Measurements from ENCODE around the gene DHX36.

DHX36 gene

DNA sequence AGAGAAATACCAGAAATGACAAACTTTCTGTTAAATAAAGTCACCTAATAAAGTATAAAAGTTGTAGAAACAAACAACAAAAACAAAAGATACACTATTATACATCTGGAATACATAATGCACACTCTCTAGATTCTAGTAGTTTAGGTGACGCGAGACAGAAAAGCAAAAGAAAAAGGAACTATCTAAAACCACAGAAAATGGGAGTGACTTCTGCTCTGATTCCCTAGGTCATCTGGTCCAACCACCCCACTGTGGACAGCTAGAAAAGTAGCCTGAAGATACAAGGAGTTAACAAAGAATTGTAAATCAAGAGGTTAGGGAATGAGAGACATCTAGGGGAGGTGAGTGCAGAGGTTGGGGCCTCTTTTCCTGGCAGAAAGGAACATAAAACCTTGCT, 39.1 kb downstream of the DHX36 start:
- DNase-seq = no peak

DNA sequence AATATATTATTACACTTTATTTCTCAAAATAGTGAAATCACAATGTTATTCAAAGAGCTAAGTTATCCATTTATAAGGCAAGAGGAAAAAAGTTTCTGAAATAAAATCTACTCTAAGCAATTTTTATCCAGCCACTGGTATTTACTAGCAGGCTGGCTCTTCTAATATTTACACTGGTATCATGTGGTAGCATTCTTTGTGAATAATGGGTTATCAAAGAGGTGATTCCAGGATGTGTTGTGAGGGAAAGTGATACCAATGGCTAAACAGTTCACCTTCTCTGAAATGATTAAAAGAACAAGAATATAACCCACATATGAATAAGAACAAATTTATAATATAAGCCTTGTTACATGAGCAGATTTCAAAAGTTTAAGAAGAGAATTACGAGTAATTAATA, 44.1 kb downstream of the DHX36 start:
- DNase-seq = no peak

GRCh38 chr3:154275965-154276364, 48.3 kb downstream of the DHX36 start:
- DNase-seq = no peak

DNA sequence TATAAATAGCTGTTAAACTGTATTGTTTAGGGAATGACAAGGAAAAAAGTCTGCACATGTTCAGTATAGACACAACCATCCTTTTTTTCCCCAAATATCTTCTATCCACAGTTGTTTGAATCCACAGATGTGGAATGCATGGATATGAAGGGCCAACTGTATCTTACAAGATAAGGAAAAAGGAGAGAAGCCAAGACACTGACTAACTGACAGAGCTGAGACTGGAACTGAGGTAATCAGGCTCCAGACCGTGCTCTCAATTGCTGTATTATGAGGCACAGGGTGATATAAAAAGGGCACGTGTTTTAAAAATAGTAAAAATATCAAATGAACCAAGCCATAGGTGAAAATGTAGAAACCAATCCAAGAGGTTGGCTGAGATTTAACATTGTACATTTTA, 49.0 kb downstream of the DHX36 start:
- DNase-seq = no peak

GRCh38 chr3:154274348-154274747, 49.9 kb downstream of the DHX36 start:
- DNase-seq = no peak

DNA sequence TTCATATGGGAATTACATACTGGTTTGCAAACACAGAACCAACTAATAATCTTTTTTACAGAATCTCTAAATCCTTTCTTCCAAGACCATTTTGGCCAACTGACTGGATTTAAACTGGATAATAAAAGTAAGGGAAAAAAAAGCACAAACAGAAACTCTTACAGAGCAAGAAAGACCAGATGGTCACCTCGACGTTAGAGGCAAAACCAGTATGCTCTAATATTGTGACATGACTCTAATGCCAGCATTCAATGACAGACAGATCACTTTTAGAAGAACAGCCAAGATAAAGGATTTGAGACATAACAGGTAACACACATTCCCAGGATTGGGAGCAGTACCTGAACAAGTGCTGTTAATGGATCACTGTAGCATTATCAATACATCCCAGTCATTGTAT, 50.9 kb downstream of the DHX36 start:
- no peak for DNase-seq

DNA sequence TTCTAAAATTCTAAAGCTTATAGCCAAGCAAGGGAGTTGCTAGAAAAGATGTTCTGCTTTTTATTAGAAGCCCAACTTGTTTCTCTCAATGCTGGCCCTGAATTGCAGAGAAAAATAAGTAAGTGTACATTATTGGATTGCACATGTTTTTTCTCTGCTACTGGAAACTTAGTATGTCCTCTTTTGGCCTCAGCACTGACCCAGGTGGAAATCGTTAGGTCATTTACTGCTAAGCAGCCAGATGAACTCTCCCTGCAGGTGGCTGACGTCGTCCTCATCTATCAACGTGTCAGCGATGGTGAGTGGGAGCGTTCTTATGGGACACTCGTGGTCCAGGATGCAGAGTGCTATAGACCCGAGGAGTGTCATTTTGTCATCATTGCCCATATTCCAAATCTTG, 69.8 kb downstream of the DHX36 start:
- no peak for DNase-seq

- peak; percentile 47 to 57 for DNase-seq
Measured at GRCh38 chr3:154252759-154253638, 71.3 kb downstream of the DHX36 start.

DNA sequence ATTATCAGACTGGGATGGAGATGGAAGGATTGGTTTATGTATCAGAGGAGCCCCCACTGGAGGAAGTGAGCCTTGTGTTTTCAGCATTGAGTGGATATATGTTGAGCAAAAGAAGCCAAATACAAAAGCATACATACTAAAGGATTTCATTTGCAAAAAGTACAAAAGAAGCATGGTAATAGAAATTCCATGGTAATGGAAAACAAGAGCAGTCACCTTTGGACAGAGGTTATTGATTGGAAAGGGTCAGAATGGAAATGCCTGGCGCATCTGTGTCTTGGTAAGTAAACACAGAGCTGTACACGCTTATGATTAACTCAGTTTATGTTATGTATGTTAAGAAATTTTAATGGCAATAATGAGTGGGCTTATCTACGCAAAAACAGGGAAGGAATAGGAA, 72.7 kb downstream of the DHX36 start:
- DNase-seq = no peak

GRCh38 chr3:154250291-154250690, 74.0 kb downstream of the DHX36 start:
- DNase-seq = no peak

GRCh38 chr3:154247806-154248415, 76.4 kb downstream of the DHX36 start:
- no peak for DNase-seq

GRCh38 chr3:154244644-154245043, 79.6 kb downstream of the DHX36 start:
- DNase-seq = no peak

- DNase-seq = no peak
Measured at GRCh38 chr3:154243353-154243752, 80.9 kb downstream of the DHX36 start.

DNA sequence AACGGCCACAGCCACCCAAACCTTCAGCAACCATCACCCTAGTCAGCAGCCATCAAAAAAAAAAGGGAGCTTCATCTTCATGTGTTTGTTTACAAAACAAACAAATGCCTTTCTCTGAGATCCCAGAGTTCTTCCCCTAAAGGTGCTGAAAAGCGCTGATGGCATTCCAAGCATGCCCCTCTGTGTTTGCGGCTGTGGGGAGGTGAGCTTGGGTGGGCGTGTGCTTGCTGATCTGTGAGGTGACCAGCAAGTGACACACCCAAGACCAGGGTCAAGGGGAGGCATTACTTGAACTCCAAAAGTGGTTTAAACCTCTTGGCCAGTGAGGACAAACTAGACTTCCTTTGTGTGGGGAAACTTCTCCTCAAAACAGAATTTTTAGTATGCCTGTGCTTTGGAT, 81.5 kb downstream of the DHX36 start:
- DNase-seq = no peak

DNA sequence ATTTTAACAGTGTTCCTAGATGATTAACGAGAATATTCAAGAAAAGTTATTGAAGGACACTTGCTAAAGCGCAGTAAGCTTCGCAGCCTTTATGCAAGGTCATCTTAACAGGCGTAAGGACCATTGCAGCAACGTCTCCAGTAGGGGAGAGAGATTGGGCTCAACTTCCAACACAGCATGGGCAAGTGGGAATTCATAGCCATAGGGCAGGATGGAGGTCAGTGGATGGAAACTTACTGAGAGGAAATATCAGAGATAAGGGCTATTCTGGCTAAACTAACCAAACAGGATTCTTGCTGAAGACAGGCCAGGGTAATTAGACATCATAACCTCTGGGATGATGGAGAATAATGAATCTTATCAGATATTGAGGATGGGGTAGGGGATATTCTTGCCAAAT, 82.8 kb downstream of the DHX36 start:
- DNase-seq = no peak

- DNase-seq = no peak
Measured at GRCh38 chr3:154240235-154240634, 84.1 kb downstream of the DHX36 start.

GRCh38 chr3:154236331-154236730, 88.0 kb downstream of the DHX36 start:
- DNase-seq = no peak

GRCh38 chr3:154235330-154235729, 89.0 kb downstream of the DHX36 start:
- no peak for DNase-seq

DNA sequence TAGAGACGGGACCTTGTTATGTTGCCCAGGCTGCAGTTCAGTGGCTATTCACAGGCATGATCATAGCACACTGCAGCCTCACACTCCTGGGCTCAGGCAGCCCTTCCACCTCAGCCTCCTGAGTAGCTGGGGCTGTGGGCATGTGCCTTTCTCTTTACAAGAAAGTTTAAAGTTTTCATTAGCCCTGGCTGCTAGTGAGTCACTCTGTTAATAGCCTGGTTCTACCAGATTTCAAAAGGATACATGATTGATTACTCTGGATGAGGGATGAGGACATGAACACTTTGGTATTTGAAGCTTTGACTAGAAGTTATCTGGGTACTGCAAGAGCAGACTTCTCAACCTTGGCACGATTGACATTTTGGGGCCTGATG, 95.1 kb downstream of the DHX36 start:
- DNase-seq = no peak

DNA sequence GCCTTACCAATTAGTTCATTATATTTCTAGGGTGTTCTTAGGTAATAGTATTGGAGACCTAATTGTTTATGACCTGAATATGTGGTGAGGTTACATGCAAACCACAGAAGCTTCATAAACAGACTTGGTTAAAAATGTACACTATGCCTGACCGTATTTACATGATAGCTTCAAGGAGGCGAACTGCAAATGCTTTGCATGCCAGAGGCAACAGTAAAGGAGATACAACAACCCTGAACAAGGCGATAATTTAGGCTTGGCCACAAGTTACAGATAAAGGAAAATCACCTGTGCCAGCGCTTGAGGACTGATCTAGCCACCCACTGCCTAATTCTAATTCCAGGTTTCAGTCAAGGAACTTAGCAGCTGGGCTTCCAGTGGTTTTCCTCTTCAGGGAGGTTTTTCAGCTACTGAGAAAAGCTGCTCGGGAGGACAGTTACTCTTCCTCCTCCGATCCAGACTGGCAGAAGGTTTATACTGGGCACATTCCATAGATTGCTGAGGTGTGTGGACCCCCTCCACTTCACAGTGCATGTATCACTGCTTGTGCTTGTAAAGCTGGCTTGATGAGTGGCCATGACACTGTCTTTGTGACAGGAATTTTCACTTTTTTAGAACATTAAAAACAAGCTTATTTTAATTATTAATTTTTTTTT, 95.6 kb downstream of the DHX36 start:
- no peak for DNase-seq

DNA sequence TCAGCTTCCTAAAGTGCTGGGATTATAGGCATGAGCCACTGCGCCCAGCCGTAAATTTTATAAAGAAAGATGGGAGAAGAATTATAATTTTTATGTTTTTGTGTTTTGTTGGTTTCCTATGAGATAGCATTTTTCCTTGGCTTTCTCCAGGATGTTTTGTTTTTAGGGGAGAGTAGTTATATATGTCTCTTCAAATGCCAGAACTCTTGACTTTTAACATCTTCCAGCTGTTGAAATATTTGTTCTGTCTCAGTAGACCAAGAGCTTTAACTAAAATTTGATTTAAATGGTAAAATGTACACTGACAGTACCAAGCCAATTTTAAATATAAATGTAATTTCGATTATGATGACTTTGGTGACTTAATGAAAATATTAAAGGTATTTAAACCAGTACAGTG, 96.8 kb downstream of the DHX36 start:
- DNase-seq = no peak

GRCh38 chr3:154225536-154225935, 98.8 kb downstream of the DHX36 start:
- no peak for DNase-seq

- no peak for DNase-seq
Measured at GRCh38 chr3:154224866-154225265, 99.4 kb downstream of the DHX36 start.

- no peak for DNase-seq
Measured at GRCh38 chr3:154224366-154224765, 99.9 kb downstream of the DHX36 start.

Data from CD4-positive, alpha-beta T cell treated with Interleukin-1 beta for 1 hour (primary cell).